Keratinocyte (primary cell): ENCODE data around the gene POLD1.

ENCODE experiments used
- CTCF ChIP-seq, 3 experiments: IDR thresholded peaks in 1 of 3; conservative IDR thresholded peaks in 1 of 3; optimal IDR thresholded peaks in 1 of 3; 2 replicates in 2 of 3; 3 replicates in 1 of 3; pipeline versions ENCODE3 to v1.5.1; 2011; ENCODE audit warnings: low read length in 3 of 3, mild to moderate bottlenecking in 3 of 3, moderate library complexity in 2 of 3, control low read depth in 1 of 3, inconsistent platforms in 1 of 3; ENCODE audit not compliant: insufficient read depth in 2 of 3; ENCODE audit errors: extremely low read depth in 1 of 3
- EZH2 ChIP-seq: IDR thresholded peaks from one replicate; pipeline ENCODE4 v1.6.1; 2012; ENCODE audit warnings: inconsistent platforms, mild to moderate bottlenecking, low read length, moderate library complexity

GRCh38 chr19:50334741-50335421 is 49.3 kb upstream of the POLD1 start:
- no peak for TF ChIP-seq CTCF (optimal IDR thresholded peaks at IDR 0.05 in 1 of 3, IDR thresholded peaks at IDR 0.05 in 1 of 3, conservative IDR thresholded peaks at IDR 0.05 in 1 of 3; ENCODE audit: extremely low read depth in 1 of 3, insufficient read depth in 2 of 3, low read length in 3 of 3)
- TF ChIP-seq EZH2 = no peak
